Glomerular endothelial cell (primary cell): ENCODE data around the gene GPSM1. TPM values are rescaled to one million over a fixed set of nuclear protein-coding genes. Genes with fewer than 3 reads are reported as not detected.

Experiments
- DNase-seq: peaks from one replicate; pipeline ENCODE4 v3.0.0-alpha.2; 2011; ENCODE audit warnings: low read depth, low spot score; ENCODE audit errors: extremely low read depth
- total RNA-seq: library from RNA; depleted of rRNA; stranded (reverse); fragments of >200 nt; gene quantifications from 2 replicates; pipeline ENCODE4 v1.2.3, GENCODE V29; 2015

GPSM1 gene
- total RNA-seq, 1 donor from 2014 or later, result 45.0 TPM

DNA sequence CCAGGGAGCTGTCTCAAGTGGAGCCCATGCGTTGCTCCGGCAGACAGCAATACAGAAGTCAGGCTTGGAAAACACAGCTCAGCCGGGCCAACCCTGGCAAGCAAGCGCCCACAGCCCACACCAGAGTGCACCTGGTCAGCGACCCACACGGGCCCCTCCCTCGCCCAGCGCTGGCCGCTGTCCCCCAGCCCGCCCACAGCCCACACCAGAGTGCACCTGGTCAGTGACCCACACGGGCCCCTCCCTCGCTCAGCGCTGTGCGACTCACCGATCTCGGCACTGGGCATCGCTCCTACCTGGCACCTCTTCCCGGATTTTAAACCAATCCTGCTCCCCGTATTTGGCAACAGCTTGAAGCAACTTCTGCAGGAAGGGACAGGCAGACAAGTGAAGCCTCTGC lies 59.9 kb downstream of the GPSM1 start:
- no peak for DNase-seq

DNA sequence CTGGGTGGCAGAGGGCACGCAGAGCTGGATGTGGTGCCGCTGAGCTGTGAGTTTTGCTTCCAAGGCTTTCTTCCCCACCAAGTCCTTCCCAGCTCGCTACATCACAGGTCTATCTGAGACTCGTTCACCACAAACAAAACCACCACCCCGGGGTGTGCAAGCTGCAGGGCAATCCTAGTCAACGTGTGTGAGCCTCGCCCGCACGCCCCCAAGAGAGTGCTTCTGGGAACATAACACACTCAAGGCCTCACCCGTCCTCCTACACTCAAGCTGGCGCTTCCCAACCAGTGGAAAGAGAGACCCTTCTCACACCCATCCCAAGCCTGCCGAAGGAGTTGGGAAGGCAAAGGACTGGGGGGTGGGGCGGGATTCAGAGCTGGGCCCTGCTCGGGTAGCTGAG lies 62.1 kb downstream of the GPSM1 start:
- DNase-seq, result no peak

DNA sequence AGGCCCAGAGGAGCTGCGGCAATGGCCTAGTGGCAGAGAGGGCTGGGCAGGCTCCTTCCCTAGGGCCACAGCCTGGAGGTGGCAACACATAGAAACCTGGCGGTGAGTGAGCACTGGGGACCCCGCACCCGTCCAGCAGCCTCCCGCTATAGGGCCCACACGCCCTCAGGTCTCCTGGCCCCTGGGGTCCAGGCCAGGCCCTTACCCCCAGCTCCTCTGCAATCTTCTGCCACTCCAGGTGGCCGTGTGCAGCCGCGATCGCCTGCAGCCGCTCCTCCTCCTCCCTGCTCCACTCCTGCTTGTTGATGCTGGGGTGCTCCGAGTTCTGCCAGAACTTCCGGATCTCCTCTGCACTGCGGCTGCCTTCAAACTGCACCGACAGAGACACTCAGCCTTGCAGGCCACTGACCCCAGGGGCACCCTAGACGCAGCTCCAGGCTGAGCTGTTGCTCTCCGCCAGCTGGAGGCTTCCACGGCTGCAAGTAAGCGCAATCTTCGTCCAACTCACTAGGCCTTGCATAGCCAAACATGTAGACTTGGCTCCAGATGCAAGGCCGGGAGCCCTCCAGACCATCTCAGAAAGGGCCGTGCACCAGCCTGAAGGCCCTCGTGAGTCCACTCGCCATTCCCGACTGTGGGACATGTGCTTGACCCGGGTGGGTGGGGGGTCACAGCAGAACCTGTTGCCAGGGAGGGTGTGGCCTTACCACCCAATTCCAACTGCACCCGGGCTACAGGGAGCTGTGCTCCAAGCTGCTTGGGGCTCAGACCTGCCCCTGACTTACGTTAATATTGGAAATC lies 64.6 kb downstream of the GPSM1 start:
- DNase-seq, result no peak

DNA sequence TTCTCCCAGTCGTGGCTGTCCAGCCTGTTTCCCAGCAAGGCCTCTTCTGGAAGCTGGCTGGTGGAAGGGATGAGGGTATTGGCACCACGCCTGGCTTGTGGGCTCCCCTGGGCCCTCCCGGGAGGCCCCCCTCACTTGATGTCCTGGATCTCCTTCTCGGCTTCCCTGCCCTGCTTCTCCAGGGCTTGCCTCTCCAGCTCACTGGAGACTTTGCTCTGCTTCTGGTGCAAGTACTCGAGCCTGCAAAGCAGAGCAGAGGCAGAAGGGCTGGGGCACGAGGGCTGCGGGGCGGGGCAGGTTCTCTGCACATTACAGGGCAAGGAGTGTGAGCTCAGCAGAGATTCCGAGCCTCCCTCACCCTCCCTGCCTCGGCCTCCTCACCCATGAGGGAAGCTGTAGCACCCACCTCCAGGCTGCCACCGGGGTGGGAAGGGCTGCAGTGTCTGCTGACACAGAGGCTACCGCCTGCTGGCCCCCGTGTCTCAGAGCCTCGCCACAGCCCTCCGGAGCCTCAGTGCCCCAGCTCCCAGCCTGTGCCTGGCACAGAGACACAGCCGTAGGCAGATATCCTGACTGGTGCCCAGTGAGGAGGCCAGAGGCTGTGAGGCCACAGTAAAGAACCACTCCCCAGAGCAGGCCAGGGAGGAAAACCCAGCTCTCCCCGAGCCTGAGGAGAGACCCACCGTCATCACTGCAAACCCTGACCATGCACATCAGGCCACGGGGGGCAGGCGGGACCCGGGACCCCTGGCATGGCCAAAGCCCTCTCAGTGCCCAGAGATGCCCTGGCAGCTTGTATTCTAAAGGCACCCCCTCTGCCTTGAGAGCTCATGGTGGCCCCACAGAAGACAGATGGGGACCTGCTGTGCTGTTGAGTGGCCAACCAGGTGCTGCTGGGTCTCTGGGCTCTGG lies 65.5 kb downstream of the GPSM1 start:
- no peak for DNase-seq

DNA sequence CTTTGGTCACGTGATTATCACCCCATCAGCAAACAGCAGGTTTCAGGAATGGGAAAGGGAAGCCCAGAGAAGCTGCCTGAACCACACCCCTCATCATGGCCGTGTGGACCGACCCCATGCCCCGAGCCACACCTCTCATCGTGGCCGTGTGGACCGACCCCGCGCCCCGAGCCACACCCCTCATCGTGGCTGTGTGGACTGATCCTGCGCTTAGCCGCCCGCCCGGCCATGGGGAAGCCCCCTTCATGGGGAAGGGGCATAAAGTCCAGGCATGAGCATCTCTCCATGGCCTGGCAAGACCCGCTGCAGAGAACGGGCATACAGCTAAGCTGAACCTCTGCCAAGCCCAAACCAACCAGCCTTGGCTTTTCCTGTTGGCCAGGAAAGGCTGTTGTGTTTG lies 66.2 kb downstream of the GPSM1 start:
- DNase-seq, result no peak

DNA sequence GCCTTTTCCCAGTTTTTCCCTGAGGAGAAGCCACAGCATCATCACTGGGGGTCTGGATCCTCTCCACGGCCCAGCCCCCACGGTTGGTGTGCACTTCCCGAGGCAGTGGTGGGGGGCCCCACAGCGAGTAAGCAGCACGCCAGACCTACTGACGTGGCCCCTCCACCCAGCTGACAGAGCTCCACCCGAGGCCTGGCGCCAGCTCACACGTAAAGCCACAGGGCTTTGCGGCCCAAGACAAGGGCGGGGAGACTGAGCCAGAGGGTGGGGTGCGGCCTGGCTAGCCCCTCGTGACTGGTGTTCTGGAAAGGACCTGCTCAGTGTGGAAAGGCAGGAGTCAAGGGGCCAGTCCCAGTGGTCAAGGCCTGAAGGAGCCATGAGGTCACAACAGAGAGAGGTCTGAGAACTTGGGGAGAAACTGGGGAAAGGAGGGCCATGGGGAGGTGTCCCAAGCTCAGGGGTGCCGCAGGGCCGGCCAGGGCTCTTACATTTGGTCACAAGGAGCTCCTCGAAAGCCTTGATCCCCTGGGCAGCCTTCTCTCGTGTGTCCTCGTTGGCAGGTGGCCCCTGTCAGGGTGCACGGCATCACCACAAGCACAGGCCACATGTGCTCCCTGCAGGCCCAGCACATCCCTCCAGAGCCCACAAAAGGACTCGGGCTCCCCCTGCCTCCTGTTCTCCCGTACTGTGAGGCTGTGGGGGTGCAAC lies 67.1 kb downstream of the GPSM1 start:
- no peak for DNase-seq

DNA sequence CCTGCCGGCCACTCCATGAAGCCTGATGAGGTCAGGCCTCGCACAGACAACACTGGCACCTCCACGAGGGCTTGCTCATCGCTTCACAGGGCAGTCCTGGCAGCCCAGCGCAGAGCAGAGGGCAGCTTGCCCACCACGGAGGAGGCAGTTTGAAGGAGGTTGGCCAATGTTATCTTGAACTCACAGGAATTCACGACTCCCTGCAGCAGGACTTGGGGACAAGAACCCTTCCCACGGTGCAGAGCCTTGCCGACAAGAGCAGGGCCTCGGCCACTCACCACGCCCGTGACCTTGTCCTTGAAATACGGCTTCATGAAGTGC lies 67.6 kb downstream of the GPSM1 start:
- DNase-seq, result no peak

DNA sequence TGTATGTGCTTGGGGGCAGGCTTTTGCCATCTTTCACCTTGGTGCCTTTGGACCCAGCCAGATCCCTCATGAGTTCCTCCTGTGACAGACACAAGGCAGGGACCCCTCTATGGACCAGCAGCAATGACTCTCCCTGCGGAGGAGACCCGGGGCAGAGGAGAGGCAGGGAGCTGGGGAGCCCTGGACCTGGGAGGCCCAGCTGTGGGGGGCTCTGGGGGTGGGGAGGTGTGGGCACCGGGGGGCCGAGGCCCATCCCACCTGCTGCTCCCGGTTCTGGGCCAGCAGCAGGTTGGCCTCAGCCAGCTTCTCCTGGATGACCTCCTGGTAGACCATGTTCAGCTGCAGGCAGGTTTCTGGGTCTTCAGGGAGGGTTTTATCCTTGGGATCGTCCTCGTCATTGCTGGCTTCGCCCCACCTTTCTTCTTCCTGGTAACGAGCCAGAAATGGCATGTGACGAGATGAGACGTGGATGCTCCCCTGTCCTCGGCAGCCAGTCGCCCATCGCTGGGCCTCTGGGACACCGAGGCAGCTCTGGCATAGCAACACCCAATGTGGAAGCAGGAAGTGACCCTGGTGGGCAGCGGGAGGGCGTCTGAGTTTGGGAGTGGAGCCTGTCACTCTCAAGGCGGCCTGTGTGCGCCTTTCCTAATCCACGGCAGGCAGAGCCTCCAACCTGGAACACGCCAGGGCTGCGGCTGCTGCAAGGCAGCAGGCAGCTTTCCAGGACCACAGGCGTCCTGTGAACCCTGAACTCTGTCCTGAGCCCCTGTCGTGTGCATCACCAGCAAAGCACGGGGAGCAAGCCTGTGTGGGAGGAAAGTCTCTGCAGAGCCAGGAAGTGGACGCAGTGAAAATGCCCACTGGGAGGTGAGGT lies 68.2 kb downstream of the GPSM1 start:
- DNase-seq, result no peak

DNA sequence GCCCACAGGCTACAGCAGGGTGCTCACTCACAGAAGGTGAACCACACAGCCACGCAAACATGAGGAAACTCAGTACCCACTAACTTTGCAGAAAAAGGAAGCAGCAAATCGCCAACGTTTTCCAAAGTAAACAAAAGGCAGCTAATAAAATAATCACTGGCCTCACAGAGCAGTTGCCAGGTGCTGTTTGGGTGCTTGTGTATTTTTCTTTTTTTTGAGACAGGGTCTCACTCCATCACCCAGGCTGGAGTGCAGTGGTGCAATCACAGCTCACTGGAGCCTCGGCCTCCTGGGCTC lies 68.8 kb downstream of the GPSM1 start:
- DNase-seq, result no peak

DNA sequence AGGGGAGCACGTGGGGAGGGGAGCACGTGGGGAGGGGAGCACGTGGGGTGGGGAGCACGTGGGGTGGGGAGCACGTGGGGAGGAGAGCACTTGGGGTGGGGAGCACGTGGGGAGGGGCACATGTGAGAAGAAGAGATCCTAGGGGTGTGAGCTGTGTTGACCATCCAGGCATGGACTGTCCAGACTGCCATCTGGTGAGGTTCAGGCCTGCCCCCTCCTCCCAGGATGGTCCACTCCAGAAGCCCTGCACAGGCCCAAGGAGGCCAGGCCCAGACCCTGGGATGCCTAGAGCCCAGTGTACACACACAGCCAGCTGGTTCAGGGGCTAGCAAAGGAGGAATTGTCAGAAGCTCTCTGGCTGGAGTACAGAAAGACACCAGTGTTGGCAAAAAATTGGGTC lies 70.3 kb downstream of the GPSM1 start:
- DNase-seq, result no peak

DNA sequence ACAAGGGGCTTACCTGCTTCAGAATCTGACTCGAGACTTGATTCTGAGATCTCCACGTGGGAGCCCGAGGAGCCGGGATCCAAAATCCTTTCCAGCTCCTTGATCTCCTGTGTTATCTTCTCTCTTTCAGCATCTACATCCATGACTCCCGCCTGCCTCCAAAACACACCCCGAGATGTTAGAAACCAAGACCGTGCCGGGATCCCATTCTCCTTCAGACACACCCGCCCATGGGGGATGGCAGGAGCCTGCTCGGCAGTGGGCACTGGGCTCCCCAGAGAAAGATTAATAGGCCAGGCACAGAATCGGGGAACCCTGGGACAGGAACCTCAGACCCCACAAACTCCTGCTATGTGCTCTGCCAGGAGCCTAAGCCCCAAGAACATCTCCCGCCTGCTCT lies 70.9 kb downstream of the GPSM1 start:
- DNase-seq, result no peak

DNA sequence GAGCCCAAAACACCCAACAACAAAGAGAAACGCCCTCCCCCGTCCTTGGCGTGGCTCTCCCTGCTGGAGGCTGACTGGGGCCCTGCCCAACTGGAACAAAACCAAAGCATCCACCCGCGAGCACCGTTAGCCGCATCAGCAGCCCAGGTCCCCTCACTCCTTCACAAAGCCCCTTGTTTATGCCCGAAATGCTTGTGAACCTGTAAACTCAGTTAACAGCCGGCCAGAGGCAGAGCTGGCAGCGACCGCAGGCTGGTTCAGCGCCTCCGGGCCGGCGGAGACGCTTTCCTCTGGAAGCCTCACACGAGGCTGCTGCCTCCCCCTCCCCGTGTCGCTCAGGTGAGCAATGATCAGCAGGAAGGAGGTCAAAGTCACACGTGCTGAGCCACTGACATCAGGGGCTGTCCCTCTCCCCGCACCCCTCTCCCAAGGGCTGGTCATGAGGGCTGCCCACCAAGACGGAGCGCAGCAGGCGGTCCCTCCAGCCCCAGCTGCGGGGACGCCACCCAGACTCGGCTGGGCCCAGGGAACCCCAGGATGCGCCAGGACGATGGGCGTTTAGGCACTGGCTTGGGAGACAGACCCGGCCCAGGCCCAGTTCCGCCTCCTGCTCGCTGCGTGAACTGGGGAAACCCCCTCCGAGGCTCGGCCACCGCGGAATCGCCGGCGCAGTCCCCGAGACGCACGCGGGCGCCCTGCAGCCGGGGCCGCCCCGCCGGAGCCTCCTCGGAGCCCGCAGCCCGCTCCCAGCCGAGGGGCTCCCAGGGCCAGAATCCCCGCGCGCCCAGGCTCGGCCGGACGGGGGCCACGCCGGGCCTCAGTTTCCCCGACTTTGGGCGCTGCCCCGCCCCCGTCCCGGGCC lies 72.1 kb downstream of the GPSM1 start:
- no peak for DNase-seq

DNA sequence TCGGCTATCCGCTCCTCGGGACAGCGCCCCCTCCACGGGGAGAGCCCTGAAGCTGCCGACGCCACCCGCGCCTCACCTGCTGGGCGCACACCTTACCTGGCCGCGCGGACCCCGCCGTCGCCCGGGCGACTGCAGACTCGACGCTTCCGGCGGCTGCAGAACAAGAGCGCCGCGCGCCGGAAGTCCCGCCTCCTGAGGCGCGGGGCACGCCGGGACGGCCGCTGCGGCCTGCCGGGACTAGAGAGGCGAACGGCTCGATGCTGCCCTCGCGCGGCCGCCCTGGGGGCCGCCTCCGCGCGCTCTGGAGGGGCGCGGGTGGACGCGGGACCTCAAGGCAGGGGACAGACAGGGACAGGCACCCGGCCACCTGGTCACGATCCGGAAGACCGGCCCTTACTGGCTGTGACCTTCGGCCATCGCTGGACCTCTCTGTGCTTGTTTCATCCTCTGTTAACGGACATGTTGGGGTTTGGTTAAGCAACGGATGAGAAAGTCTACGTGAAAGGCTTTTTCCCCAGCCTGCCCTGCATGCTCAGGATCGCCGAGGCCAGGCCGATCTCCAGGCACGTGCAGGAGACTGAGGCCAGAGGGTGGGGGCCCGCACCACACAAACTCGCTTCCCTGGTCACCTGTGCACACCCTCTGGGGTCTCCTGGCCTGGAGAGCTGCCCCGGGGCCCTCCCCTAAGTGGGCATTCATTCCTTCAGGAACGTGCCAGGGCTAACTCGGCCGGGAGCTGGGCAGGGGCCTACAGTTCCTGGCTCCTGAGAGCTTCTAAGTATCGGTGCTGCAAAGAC lies 72.9 kb downstream of the GPSM1 start, which contains the start of gene SNAPC4:
SNAPC4 (minus strand) TSS at position 133 of the 797 bp plus-strand sequence. CDS start 1,742 bp downstream, outside the sequence.
- DNase-seq, result no peak

DNA sequence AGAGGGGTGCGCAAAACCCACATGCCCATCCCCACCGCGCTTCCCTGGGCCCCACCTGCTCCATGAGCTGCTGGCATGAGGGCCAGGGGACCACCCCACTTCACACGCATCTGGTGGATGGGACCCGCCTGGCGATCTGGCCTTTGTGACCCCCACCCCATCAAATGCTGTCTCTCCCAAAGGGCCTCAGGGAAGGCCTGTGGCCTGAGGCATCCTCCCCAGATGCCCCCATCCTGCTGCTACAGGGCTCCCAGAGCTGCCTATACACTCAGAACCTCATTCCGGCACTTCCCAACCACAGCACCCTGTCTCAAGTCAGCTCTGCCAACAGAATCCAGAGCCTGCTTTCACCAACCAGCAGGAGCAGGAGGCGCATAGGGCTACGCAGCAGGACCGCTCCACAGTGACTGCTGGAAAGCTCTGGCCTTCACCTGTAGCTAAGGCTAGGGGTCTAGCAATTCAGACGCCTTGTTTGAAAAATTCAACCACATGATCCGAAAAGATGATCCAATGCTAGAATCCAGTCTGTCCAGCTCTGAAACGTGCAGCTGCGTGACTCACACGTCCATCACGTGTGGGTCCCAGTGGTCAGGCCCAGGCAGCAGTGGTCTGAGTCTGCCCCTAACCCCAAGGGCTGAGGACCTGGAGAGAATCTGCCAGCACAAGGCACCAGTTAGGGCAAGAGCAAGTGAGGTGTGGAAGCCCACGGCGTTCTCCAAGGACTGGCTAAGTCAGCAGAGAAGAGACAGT lies 74.0 kb downstream of the GPSM1 start:
- no peak for DNase-seq

DNA sequence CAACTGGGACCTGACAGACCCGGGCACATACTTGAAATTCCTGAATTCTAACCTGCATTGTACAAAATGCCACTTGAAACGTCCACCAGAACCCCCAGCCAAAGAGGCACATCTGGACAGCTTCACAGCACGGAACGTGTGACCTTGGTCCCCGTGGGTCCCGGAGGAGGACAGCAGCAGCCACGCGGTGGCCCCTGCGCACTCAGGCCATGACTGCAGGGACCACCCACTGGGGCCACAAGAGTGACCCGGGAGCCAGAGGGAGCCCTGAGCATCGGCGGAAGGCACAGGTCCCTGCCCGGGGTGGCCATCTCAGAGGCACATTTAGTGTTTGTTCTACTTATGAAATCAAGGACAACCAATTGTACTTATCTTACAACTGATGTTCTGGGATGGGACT lies 74.7 kb downstream of the GPSM1 start:
- no peak for DNase-seq

DNA sequence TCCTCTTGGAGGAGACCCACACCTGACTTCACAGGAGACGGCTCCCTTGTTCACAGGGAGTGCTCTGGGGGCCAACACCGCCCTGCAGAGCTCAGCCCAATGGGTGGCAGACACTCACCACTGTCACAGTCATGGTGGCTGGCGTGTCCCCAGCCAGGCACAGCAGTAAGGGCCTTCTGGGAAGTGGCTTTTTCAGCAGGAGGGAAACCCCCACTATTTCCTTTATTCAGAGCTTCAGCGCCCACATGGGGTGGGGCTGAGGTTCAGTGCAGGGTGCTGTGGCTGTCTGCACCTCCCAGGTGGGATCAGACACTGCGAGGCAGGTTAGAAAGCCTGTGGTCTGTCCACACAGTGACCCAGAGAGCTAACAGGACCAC lies 76.2 kb downstream of the GPSM1 start:
- no peak for DNase-seq

DNA sequence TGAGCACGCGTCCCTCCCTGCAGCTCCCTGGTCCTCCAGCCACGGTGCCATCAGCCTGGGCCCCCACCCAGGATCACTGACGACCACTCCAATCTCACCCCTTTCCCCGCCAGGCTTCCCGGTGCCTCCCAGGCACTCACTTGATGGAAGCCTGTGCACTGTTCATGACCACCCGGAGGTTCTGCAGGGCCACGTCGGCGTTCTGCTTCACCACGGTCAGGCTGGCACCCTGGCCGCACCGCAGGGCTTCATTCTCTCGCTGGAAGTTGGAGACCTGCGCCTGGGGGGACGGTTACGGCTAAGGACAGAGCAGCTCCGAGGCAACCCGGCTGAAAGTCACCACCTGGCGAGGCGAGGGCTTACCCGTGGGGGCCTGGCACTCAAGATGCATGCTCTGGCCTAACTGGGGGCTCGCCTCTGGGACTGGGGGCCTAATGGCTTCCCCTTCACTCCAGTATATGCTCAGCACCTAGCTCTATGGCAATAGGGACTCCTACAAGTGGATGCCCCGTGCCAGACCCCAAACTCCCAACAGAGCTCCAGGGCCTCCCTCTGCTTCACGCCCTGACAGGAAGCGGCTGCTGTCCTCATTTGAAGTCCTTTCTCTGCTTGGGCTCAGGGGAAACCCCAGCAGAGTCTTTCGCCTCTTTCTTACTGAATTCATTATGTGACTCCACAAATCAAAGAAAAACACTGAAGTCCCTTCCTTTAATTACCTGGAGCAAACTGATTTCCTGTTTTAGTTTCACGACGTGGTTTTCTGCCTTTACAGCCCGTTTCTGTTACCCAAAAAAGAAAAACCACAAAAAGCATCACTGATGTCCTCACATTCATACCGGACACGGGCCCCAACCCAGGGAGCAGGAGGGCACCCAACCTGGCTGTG lies 76.8 kb downstream of the GPSM1 start:
- DNase-seq, result no peak
